ENCODE data around the gene INSC. TPM values are rescaled to one million over a fixed set of nuclear protein-coding genes. Genes with fewer than 3 reads are reported as not detected.

INSC gene
- total RNA-seq, 1 experiment from 2014 or later: 0.17 TPM

DNA sequence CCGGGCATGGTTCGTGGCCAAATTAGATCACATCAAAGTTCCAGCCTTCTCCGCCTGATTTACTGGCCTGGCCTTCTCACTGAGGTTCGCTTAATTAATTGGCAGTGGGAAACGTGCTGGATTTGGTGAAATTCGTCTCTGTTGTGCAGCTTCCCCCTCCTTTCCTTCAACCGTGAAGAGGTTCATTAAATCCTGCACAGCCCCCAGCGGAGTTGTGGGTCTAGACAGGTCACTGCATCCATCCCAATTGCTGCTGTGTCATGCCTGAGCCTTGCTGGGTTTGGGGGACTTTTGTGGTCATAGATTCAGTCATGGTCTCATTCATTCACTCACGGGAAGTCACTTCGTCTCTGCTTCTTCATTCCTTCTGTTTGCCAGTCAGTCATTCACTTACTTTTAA lies 90.0 kb downstream of the INSC start (continued):
- TF ChIP-seq FOSL1 (IDR thresholded peaks at IDR 0.05; ENCODE audit: low read depth): no peak
- TF ChIP-seq, protein P1, sequence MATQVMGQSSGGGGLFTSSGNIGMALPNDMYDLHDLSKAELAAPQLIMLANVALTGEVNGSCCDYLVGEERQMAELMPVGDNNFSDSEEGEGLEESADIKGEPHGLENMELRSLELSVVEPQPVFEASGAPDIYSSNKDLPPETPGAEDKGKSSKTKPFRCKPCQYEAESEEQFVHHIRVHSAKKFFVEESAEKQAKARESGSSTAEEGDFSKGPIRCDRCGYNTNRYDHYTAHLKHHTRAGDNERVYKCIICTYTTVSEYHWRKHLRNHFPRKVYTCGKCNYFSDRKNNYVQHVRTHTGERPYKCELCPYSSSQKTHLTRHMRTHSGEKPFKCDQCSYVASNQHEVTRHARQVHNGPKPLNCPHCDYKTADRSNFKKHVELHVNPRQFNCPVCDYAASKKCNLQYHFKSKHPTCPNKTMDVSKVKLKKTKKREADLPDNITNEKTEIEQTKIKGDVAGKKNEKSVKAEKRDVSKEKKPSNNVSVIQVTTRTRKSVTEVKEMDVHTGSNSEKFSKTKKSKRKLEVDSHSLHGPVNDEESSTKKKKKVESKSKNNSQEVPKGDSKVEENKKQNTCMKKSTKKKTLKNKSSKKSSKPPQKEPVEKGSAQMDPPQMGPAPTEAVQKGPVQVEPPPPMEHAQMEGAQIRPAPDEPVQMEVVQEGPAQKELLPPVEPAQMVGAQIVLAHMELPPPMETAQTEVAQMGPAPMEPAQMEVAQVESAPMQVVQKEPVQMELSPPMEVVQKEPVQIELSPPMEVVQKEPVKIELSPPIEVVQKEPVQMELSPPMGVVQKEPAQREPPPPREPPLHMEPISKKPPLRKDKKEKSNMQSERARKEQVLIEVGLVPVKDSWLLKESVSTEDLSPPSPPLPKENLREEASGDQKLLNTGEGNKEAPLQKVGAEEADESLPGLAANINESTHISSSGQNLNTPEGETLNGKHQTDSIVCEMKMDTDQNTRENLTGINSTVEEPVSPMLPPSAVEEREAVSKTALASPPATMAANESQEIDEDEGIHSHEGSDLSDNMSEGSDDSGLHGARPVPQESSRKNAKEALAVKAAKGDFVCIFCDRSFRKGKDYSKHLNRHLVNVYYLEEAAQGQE (IDR thresholded peaks at IDR 0.05; ENCODE audit: low read depth): no peak

DNA sequence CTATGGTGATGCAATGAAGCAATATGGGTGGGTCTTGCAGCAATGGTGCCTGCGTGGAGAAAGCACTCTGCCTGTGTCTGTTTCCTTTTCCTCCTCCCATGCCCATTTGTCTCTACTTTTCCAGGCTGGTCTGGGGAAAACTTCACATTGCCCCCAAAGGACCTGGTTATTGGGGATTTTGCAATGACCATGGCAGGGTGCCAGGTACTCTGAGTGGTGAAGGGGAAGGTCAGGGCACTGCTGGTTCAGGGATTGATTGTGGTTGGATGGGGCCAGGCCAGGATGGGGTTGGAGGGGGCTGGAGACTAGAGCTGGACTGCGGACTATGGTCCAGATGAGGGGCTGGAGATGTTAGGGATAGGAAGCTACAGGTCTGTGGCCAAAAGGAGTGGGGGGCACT lies 92.1 kb downstream of the INSC start:
- Histone ChIP-seq H3K4me2 (ENCODE audit: low read length) (no peak overlapping the region), H4K20me1 (ENCODE audit: insufficient read depth) (no peaks in the 10 kb centered on the region), H3K9ac (ENCODE audit: low read length) (no peak overlapping the region), H3K4me3 (replicated peaks in 1 of 2; ENCODE audit: low read depth in 1 of 2, low read length in 2 of 2) (no peak overlapping the region), H3K27me3 (ENCODE audit: insufficient read depth, low read length) (no peaks in the 10 kb centered on the region), H2AFZ (ENCODE audit: low read depth, low read length, poor library complexity, severe bottlenecking) (no peak overlapping the region), H3K9me3 (ENCODE audit: control insufficient read depth in 1 of 2, insufficient read depth in 1 of 2, low read depth in 1 of 2, low read length in 2 of 2) (no peaks in the 10 kb centered on the region), H3K4me1 (ENCODE audit: control insufficient read depth in 1 of 2, insufficient read depth in 2 of 2, low read length in 2 of 2) (no peaks in the 10 kb centered on the region), H3K9me2 (ENCODE audit: insufficient read depth) (no peaks in the 10 kb centered on the region), H3K36me3 (ENCODE audit: control insufficient read depth in 1 of 2, insufficient read depth in 2 of 2, low read length in 2 of 2) (no peaks in the 10 kb centered on the region), H3K79me2 (ENCODE audit: insufficient read depth, low read length) (no peaks in the 10 kb centered on the region), H3K27ac (ENCODE audit: low read depth, low read length) (no peak overlapping the region; the same call in 1 of the 2 replicates)
- intact Hi-C loops (cut with micrococcal nuclease): no loop called here
- DNase-seq (ENCODE audit: low read depth, low spot score): no peak
- CTCF ChIA-PET: interaction anchor here (1.2 to 5.6 kb wide), 6 partner anchors 106 to 417 kb away, joined by 3 to 61 read pairs (median 6); no protein-coding TSS in a partner anchor
- POLR2A ChIA-PET: no interaction called here
- RAD21 ChIA-PET (ENCODE audit: low non-redundant PET in 1 of 2, low total read pairs in 2 of 2, uncharacterized antibody in 2 of 2, unreplicated experiment in 2 of 2): interaction anchor here in 1 of 2 experiments (0.6 kb wide), 1 partner anchor 132 kb away, joined by 3 read pairs; no protein-coding TSS in a partner anchor
- TF ChIP-seq ZNF274 (IDR thresholded peaks at IDR 0.05; ENCODE audit: low read depth, low read length): no peak
- TF ChIP-seq ZFX (IDR thresholded peaks at IDR 0.05): no peak
- TF ChIP-seq SP1 (IDR thresholded peaks at IDR 0.05; ENCODE audit: low read depth): no peak
- no peak for TF ChIP-seq SRF (IDR thresholded peaks at IDR 0.05; ENCODE audit: low read depth)
- TF ChIP-seq, protein P2, sequence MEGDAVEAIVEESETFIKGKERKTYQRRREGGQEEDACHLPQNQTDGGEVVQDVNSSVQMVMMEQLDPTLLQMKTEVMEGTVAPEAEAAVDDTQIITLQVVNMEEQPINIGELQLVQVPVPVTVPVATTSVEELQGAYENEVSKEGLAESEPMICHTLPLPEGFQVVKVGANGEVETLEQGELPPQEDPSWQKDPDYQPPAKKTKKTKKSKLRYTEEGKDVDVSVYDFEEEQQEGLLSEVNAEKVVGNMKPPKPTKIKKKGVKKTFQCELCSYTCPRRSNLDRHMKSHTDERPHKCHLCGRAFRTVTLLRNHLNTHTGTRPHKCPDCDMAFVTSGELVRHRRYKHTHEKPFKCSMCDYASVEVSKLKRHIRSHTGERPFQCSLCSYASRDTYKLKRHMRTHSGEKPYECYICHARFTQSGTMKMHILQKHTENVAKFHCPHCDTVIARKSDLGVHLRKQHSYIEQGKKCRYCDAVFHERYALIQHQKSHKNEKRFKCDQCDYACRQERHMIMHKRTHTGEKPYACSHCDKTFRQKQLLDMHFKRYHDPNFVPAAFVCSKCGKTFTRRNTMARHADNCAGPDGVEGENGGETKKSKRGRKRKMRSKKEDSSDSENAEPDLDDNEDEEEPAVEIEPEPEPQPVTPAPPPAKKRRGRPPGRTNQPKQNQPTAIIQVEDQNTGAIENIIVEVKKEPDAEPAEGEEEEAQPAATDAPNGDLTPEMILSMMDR (IDR thresholded peaks at IDR 0.05 in 2 of 3, conservative IDR thresholded peaks at IDR 0.05 in 1 of 3; ENCODE audit: borderline replicate concordance in 1 of 3, insufficient read depth in 1 of 3, low read depth in 2 of 3, low read length in 2 of 3): no peak
- no peak for TF ChIP-seq EGR1 (IDR thresholded peaks at IDR 0.05; ENCODE audit: low read depth)
- TF ChIP-seq CEBPB (IDR thresholded peaks at IDR 0.05; ENCODE audit: low read depth): no peak
- TF ChIP-seq FOSL1 (IDR thresholded peaks at IDR 0.05; ENCODE audit: low read depth): no peak
- TF ChIP-seq RAD21 (IDR thresholded peaks at IDR 0.05; ENCODE audit: low read depth): no peak
- TF ChIP-seq, protein P3, sequence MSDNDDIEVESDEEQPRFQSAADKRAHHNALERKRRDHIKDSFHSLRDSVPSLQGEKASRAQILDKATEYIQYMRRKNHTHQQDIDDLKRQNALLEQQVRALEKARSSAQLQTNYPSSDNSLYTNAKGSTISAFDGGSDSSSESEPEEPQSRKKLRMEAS (IDR thresholded peaks at IDR 0.05): no peak
- TF ChIP-seq TCF7L2 (IDR thresholded peaks at IDR 0.05; ENCODE audit: borderline replicate concordance, extremely low read depth, insufficient read depth, insufficient read length): no peak
- no peak for TF ChIP-seq YY1 (IDR thresholded peaks at IDR 0.05; ENCODE audit: extremely low read depth, insufficient replicate concordance, low read depth, low read length)
- TF ChIP-seq JUND (IDR thresholded peaks at IDR 0.05): no peak
- no peak for TF ChIP-seq ELF1 (IDR thresholded peaks at IDR 0.05; ENCODE audit: borderline replicate concordance, low read depth)
- no peak for TF ChIP-seq EZH2phosphoT487 (IDR thresholded peaks at IDR 0.05; ENCODE audit: borderline replicate concordance)
- TF ChIP-seq, protein P4, sequence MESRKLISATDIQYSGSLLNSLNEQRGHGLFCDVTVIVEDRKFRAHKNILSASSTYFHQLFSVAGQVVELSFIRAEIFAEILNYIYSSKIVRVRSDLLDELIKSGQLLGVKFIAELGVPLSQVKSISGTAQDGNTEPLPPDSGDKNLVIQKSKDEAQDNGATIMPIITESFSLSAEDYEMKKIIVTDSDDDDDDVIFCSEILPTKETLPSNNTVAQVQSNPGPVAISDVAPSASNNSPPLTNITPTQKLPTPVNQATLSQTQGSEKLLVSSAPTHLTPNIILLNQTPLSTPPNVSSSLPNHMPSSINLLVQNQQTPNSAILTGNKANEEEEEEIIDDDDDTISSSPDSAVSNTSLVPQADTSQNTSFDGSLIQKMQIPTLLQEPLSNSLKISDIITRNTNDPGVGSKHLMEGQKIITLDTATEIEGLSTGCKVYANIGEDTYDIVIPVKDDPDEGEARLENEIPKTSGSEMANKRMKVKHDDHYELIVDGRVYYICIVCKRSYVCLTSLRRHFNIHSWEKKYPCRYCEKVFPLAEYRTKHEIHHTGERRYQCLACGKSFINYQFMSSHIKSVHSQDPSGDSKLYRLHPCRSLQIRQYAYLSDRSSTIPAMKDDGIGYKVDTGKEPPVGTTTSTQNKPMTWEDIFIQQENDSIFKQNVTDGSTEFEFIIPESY (IDR thresholded peaks at IDR 0.05; ENCODE audit: extremely low read depth, insufficient replicate concordance, low read length): no peak
- no TSS peak for BruUV-seq (replicated peaks)
- no peak for ATAC-seq

All from HCT116 (cell line).